Fibroblast of peridontal ligament (primary cell): ENCODE measurements around the gene RHEX.
A peak's percentile ranks its signal among the peaks of the same experiment; 100 is the strongest.
"Not testable (repeated sequence)": the region's sequence is repeated elsewhere in the genome, so short reads cannot be mapped to it uniquely, and the experiment has no call there.

Experiments
- DNase-seq: peaks from one replicate; pipeline ENCODE4 v3.0.0-alpha.2; 2010; ENCODE audit errors: extremely low read depth

RHEX gene

DNA sequence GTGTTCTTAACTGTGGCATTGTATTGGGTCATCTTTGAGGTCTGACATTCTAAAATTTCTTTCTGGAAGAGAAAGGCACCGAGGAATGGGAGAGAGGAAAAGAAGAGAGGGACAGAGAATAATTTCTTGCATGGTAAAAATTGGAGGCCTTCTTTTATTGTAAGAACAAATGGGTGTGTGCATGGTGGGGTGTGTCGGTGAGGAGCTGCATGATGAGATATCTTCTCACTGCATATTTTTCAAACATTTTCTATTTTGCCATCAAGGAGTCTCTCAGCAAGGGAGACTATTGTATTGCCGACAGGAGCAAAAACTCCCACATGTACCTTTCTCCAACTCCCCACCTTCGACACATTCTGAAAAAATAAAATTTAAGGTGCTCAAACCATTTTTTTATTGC is 22.8 kb upstream of the RHEX start:
- no peak for DNase-seq

DNA sequence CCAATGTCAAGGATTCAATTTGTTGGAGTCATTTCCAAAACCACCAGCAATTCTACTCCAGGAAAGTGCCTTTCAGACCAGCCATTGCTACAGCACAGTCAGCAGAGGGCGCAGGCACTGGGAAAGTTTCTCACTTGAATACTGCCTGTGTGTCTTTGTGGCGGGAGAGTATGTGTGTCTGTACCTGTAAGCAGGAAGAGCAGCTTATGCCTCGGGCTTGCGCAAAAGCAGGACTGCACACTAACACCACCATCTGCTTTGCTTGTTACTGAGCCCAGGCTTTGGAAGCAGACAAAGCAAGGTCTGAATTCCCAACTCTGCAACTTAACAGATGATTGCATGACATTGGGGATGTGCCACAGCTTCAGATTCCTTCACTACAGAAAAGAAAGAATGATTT is 22.3 kb upstream of the RHEX start:
- DNase-seq: peak; percentile 67

- DNase-seq: no peak
Observed at GRCh38 chr1:206032380-206033140, 20.4 kb upstream of the RHEX start.

GRCh38 chr1:206035027-206035426 is 17.9 kb upstream of the RHEX start:
- DNase-seq: no peak

GRCh38 chr1:206036663-206037455 is 16.1 kb upstream of the RHEX start:
- no peak for DNase-seq

GRCh38 chr1:206037581-206037980 is 15.4 kb upstream of the RHEX start:
- DNase-seq: no peak

DNA sequence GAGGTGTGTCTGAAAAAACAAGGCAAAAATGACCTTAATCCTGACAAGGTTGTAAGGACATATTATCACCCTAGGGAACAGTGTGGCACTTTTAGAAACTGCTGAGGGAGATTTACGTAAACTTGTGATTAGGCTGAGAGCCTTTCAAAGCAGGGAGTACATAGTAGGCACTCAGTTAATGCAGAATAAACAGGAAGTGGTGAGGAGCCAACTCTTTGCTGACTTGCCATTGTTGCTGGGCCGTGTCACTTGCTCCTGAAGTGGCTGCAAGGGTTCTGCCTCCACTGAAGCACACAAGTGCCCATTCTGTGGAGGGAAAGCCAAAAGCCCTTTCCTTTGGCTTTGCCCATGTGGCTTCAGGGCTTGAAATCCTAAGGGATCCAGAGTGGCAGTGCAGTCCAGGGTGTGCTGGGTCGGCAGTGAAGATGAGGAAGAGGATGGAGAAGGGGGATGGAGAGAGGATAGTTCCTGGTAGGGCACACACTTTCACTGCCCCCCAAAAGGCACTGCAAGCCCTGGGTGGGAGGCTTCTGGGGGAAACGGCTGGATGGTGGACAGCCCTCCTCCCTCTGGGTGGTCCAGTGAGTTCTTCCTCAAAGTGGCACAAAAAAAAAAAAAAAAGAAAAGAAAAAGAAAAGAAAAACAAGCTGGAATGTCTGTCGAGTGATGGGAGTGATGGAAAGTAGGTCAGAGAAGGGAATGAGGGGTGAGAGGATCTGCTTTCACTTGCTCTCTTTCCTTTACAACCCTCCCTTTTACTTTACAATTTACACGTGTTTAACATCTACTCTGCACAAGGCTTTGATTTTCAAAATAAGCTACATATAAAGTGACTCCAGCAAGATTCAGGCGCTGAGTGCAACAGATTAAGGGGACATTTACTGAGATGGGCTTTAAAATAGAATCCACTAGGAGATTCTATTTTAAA is 13.7 kb upstream of the RHEX start:
- DNase-seq: no peak

DNA sequence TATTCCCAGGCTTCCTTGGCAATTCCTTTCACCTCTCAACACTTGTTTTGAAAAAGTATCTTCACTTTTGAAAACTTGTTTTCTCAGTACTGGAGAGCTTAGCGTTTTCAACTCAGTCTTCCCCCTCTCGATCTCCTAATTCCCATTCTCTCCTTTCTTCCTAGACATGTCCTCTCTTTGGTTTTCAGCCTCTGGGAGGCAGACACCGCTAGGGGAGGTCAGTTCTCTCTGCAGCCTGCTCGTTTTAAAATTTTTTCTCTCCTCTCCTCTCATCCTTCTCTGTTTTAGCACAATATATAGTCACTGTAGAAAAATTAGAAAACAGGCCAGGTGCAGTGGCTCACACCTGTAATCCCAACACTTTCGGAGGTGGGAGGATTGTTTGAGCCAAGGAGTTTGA is 12.6 kb upstream of the RHEX start:
- DNase-seq: no peak

GRCh38 chr1:206041640-206042039 is 11.3 kb upstream of the RHEX start:
- DNase-seq: no peak

DNA sequence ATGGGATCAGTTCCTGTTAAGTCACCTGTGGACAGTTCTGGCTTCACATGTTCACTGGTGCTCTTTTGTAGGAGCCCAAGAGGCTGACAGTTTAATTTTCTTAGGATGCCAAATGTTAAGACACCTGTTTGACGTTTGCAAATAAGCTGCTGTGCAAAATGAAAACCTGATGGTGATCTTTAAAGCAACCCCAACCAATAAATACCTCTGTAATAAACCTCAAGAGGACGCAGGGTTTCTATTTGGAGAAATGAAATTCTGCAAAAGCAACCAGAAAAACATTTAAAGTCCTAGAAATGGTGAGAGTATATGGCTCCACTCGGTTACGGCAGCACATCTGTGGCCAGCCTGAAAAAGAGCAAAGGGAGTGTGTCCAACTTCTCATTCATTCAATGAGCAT is 5.7 kb upstream of the RHEX start:
- no peak for DNase-seq

DNA sequence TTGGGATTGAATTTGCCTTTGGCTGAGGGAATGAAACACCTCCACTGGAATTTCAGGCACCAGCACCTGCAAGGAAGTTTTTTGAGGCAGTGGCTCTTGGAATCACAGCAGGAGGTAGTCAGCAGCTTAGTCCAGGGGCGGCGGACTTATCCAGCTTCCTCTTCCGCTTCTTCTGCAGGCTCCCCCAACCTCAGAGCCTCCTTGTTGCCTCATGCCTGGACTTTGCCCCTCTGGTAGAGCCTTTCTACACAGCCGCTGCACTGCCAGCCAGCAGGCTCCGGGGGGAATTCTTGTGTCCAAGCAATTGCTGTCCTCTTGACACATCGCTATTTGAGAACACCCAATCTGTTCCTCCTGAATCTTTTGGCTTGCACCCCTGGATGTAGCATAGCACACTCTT is 4.4 kb upstream of the RHEX start:
- DNase-seq: no peak

- no peak for DNase-seq
Observed at GRCh38 chr1:206049293-206049692, 3.7 kb upstream of the RHEX start.

DNA sequence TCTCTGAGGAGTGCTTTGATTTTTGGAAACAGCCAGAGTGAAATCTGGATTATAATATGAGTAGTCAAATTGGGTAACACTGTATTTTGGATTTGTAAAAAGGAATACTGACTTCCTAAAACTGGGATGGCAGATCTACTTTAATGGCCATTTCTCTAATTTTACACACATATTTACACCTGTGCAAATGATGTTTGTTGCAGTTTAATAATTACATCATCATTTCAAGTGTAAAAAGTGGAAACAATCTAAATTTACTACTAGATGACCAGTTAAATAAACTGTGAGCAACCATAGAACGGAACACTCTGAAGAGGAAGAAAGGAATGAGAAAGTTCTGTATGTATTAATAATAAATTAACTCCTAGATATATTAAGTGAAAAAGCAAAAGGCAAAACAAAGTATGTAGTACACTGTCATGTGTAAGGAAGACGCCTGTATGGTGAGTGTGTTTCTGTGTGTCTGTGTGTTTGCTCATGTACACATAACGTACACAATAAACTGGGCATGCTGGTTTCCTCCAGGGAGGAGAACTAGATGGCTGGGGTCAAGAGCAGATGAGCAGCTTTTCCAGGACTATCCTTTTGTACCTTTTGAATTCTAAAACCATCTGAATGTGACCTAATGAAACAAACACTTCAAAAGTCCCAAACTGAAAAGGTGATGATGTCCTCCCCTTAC is 2.9 kb upstream of the RHEX start:
- no peak for DNase-seq

- DNase-seq: no peak
Observed at GRCh38 chr1:206050655-206051235, 2.2 kb upstream of the RHEX start.

DNA sequence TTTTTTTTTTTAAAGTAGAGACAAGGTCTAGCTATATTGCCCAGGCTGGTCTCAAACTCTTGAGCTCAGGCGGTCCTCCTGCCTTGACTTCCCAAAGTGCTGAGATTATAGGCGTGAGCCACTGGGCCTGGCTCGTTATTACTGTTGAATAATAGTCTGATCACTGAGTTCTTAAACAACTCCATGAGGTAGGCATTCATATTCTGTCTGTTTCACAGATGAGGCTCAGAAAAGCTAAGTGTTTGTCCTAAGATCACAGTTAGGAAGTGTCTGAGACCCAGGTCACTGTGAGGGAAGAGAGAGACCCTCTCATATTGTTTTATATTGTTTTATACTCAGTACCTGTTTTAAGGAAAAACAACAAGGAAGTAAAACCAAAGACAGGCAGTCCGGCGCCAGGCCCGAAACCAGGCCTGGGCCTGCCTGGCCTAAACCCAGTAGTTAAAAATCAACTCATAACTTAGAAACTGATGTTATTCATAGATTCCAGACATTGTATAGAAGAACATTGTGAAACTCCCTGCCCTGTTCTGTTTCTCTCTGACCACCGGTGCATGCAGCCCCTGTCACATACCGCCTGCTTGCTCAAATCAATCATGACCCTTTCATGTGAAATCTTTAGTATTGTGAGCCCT is 625 bp upstream of the RHEX start:
- DNase-seq: not testable (repeated sequence)

DNA sequence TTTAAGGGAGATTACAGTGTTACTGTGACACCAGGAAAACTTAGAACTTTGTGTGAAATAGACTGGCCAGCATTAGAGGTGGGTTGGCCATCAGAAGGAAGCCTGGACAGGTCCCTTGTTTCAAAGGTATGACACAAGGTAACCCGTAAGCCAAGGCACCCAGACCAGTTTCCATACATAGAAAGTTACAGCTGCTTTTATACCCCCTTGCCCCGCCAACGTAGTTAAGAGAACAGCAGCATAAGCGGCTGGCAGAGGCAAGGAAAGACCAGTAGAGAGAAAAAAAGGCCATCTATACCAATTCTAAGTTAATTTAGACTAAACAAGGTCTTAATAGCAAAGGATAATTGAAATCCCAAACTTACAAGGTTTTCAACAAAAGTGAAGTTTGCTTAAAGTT is 643 bp downstream of the RHEX start:
- DNase-seq: not testable (repeated sequence)

GRCh38 chr1:206055069-206055625 is 2.2 kb downstream of the RHEX start:
- not testable (repeated sequence) for DNase-seq

- DNase-seq: not testable (repeated sequence)
Observed at GRCh38 chr1:206055639-206056323, 2.8 kb downstream of the RHEX start.

DNA sequence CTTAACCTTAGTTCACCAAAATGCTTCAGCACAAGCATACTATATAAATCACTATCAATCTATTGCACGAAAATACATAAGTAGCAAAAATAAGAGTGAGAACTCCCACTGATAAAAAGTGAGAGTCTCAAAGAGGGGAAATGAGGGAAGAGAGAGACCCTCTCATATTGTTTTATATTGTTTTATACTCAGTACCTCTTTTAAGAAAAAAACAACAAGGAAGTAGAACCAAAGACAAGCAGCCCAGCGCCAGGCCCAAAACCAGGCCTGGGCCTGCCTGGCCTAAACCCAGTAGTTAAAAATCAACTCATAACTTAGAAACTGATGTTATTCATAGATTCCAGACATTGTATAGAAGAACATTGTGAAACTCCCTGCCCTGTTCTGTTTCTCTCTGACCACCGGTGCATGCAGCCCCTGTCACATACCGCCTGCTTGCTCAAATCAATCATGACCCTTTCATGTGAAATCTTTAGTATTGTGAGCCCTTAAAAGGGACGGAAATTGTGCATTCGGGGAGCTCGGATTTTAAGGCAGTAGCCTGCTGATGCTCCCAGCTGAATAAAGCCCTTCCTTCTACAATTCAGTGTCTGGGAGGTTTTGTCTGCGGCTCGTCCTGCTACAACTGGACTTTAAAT is 5.4 kb downstream of the RHEX start:
- not testable (repeated sequence) for DNase-seq
